ENCODE measurements around the gene SHANK3.

Gene SHANK3

DNA sequence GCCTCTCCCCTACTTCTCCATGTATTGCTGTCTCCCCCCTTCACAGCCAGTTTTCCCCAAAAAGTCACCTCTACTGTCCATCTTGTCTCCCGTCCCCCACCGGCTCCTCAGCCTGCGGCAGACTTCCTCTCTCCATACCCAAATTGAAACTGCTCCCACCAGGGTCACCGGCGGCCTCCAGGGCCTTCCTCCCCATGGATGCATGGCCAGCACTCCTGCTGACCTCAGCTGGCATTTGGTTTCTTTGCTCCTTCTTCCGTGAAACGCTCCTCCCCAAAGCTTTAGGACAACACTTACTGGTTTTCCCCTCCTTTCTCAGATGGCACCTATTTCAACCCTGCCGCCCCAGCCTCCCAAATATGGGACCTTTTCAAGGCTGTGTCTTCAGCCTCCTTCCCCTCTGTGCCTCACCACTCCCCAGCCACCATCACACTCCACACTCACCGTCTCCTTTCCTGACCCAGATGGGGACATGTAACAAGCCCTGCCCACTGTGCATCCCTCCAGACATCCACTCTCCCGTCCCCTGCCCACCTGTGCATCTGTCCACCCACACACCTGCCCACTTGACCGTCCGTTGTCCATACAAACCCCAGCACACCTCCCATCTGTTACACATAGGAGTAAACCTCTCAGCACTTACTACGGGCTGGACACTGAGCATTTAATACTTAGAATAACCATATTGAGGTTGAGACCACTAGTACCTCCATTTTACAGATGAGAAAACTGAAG, 43.8 kb downstream of the SHANK3 start:
- TF ChIP-seq, protein P1, sequence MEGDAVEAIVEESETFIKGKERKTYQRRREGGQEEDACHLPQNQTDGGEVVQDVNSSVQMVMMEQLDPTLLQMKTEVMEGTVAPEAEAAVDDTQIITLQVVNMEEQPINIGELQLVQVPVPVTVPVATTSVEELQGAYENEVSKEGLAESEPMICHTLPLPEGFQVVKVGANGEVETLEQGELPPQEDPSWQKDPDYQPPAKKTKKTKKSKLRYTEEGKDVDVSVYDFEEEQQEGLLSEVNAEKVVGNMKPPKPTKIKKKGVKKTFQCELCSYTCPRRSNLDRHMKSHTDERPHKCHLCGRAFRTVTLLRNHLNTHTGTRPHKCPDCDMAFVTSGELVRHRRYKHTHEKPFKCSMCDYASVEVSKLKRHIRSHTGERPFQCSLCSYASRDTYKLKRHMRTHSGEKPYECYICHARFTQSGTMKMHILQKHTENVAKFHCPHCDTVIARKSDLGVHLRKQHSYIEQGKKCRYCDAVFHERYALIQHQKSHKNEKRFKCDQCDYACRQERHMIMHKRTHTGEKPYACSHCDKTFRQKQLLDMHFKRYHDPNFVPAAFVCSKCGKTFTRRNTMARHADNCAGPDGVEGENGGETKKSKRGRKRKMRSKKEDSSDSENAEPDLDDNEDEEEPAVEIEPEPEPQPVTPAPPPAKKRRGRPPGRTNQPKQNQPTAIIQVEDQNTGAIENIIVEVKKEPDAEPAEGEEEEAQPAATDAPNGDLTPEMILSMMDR (IDR thresholded peaks at IDR 0.05), result no peak
- Histone ChIP-seq H3K4me3 (ENCODE audit: low read depth in 1 of 2, low read length in 1 of 2) (no peak overlapping the region), H3K27ac (no peak overlapping the region), H3K4me1 (ENCODE audit: control insufficient read depth in 1 of 2, insufficient read depth in 1 of 2, low read depth in 1 of 2, low read length in 1 of 2) (no peaks in the 10 kb centered on the region), H3K9me3 (no peaks in the 10 kb centered on the region), H3K27me3 (no peaks in the 10 kb centered on the region), H3K36me3 (no peaks in the 10 kb centered on the region)

DNA sequence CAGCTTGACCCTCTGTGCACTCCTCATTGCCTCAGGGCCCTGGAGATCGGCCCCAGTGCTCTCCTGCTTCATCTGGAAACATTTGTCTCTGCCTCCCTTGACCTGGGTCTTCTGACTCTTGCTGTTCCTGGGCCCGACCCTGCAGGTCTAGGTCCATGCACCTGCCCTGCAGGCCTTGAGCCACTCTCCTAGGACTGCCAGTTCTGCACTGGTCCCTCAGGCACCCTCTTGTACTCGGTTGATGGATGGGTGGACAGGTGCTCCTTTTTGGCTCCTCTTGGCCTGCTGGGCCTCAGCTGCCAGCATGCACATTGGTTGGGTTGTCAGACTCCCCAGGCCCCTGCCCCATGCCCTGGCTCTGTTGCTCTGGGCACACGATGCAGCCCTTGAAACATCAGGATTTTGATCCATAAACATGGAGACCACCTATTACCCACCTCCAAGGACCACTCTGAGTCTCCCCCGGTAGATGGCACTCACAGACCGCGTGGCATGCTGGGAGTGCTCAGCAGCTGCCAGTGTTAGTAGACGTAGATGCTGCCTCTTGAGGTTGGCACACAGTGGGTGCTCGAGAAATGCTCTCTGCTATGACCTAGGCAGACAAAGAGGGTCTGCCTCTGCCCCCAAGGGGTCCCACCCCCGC, 45.2 kb downstream of the SHANK3 start:
- TF ChIP-seq, protein P1 (IDR thresholded peaks at IDR 0.05), result no peak
- Histone ChIP-seq H3K4me3 (ENCODE audit: low read depth in 1 of 2, low read length in 1 of 2) (no peak overlapping the region), H3K36me3 (no peaks in the 10 kb centered on the region), H3K27me3 (no peaks in the 10 kb centered on the region), H3K4me1 (ENCODE audit: control insufficient read depth in 1 of 2, insufficient read depth in 1 of 2, low read depth in 1 of 2, low read length in 1 of 2) (no peaks in the 10 kb centered on the region), H3K9me3 (no peaks in the 10 kb centered on the region), H3K27ac (no peak overlapping the region)

DNA sequence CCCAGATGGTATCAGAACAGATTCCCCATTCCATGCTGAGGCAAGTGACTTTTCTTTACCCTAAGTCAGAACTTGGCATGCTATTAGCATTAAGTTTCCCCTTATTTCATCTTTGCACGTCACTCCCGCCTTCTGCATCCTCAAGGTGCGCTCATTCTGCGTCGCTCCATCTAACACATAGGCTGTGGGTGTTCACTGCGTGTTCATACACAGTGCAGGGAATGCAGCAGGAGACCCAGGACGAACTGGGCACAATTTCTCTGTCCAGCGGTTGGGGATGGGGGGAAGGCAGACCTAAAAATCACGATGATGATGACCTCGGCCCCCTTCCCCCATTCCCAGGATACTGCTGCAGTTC, 45.7 kb downstream of the SHANK3 start:
- Histone ChIP-seq H3K27ac (no peak overlapping the region), H3K9me3 (no peaks in the 10 kb centered on the region), H3K27me3 (no peaks in the 10 kb centered on the region), H3K4me1 (ENCODE audit: control insufficient read depth in 1 of 2, insufficient read depth in 1 of 2, low read depth in 1 of 2, low read length in 1 of 2) (no peaks in the 10 kb centered on the region), H3K4me3 (ENCODE audit: low read depth in 1 of 2, low read length in 1 of 2) (no peak overlapping the region), H3K36me3 (no peaks in the 10 kb centered on the region)
- TF ChIP-seq, protein P1 (IDR thresholded peaks at IDR 0.05), result no peak

DNA sequence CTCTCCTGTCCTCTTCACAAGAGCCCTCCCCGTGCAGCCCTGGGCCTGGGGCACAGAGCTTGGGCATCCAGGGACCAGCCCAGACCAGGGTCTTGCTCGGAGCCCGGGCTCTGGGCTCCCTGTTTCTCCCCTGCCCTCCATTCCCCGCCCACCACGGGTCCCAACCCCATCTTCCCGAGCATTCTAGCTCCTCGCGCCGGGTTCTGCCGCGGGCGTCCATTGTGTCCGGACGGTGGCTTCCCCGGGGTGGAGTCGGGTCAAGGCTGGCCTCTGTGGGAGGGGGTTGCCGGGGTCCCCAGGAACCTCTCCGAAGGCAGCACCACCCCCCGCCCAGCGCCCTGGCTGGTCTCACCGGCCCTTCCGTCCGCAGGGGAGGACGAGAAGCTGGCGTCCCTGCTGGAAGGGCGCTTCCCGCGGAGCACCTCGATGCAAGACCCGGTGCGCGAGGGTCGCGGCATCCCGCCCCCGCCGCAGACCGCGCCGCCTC, 47.2 kb downstream of the SHANK3 start:
- Histone ChIP-seq H3K4me1 (ENCODE audit: control insufficient read depth in 1 of 2, insufficient read depth in 1 of 2, low read depth in 1 of 2, low read length in 1 of 2) (no peaks in the 10 kb centered on the region), H3K27ac (no peak overlapping the region), H3K27me3 (no peaks in the 10 kb centered on the region), H3K9me3 (no peaks in the 10 kb centered on the region), H3K36me3 (no peaks in the 10 kb centered on the region), H3K4me3 (ENCODE audit: low read depth in 1 of 2, low read length in 1 of 2) (no peak overlapping the region)
- TF ChIP-seq, protein P1 (IDR thresholded peaks at IDR 0.05), result no peak

DNA sequence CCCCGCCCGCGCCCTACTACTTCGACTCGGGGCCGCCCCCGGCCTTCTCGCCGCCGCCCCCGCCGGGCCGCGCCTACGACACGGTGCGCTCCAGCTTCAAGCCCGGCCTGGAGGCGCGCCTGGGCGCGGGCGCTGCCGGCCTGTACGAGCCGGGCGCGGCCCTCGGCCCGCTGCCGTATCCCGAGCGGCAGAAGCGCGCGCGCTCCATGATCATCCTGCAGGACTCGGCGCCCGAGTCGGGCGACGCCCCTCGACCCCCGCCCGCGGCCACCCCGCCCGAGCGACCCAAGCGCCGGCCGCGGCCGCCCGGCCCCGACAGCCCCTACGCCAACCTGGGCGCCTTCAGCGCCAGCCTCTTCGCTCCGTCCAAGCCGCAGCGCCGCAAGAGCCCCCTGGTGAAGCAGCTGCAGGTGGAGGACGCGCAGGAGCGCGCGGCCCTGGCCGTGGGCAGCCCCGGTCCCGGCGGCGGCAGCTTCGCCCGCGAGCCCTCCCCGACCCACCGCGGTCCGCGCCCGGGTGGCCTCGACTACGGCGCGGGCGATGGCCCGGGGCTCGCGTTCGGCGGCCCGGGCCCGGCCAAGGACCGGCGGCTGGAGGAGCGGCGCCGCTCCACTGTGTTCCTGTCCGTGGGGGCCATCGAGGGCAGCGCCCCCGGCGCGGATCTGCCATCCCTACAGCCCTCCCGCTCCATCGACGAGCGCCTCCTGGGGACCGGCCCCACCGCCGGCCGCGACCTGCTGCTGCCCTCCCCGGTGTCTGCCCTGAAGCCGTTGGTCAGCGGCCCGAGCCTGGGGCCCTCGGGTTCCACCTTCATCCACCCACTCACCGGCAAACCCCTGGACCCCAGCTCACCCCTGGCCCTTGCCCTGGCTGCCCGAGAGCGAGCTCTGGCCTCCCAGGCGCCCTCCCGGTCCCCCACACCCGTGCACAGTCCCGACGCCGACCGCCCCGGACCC, 48.0 kb downstream of the SHANK3 start:
- H3K27ac ChIP-seq, result no peak overlapping the region
- no peak overlapping the region for H3K4me3 ChIP-seq (ENCODE audit: low read depth in 1 of 2, low read length in 1 of 2)
- TF ChIP-seq, protein P1 (IDR thresholded peaks at IDR 0.05), result no peak
- H3K4me1 ChIP-seq (ENCODE audit: control insufficient read depth in 1 of 2, insufficient read depth in 1 of 2, low read depth in 1 of 2, low read length in 1 of 2), result no peaks in the 10 kb centered on the region
- no peaks in the 10 kb centered on the region for H3K9me3 ChIP-seq
- no peaks in the 10 kb centered on the region for H3K27me3 ChIP-seq
- H3K36me3 ChIP-seq, result no peaks in the 10 kb centered on the region

Measured in neutrophil (primary cell).